GM18519 (cell line): ENCODE results near the gene PRRT4.

Source experiments
- ATAC-seq: cut with Tn5 transposase; IDR thresholded peaks from one replicate; pipeline ENCODE4 v1.9.1; 2021; ENCODE audit warnings: mild to moderate bottlenecking, moderate library complexity; ENCODE audit not compliant: unreplicated experiment, low FRiP score

The PRRT4 gene

GRCh38 chr7:128351296-128352152 lies 10.0 kb downstream of the PRRT4 start:
- no peak for ATAC-seq

DNA sequence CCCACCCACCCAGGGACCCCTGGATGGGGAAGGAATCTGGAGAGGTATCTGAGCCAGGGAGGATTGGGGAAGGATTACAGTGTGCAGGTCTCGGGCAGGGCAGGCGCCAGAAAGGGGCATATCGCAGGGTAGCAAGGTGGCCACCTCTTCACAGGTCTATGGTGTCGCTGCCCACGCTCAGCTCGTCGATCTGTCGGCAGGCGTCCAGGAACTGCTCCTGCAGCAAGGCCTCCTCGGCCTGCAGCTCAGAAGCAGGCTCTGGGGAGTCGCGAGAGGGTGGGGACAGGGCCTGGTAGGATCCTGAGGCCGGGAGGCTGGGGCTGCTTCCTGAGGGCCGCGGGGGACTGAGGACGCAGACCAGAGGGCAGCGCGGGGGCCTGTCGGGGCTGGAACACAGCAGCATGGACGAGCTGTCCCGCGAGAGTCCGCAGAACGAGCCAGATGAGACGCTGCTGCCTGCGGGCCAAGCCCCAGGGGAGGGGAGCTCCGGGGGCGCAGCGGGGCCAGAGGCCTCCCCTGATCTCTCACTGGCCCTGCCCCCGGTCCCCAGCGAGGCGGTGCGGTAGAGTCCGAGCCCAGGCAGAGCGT lies 10.7 kb downstream of the PRRT4 start:
- ATAC-seq = no peak

- no peak for ATAC-seq
These were observed 12.0 kb downstream of the PRRT4 start for GRCh38 chr7:128349466-128349825.

GRCh38 chr7:128347647-128348097 lies 13.8 kb downstream of the PRRT4 start:
- no peak for ATAC-seq

DNA sequence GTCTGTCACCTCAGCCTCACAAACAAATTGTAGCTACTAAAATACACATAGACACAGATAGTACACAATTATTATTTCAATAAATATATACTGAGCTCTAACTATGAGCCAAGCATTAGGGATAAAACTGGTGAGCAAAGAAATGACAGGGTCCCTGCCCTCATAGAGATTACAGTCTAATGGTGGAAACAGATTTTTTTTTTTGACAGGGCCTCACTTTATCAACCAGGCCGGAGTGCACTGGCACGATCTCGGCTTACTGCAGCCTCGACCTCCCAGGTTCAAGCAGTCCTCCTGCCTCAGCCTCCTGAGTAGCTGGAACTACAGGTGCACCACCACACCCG lies 17.1 kb downstream of the PRRT4 start:
- ATAC-seq = no peak

DNA sequence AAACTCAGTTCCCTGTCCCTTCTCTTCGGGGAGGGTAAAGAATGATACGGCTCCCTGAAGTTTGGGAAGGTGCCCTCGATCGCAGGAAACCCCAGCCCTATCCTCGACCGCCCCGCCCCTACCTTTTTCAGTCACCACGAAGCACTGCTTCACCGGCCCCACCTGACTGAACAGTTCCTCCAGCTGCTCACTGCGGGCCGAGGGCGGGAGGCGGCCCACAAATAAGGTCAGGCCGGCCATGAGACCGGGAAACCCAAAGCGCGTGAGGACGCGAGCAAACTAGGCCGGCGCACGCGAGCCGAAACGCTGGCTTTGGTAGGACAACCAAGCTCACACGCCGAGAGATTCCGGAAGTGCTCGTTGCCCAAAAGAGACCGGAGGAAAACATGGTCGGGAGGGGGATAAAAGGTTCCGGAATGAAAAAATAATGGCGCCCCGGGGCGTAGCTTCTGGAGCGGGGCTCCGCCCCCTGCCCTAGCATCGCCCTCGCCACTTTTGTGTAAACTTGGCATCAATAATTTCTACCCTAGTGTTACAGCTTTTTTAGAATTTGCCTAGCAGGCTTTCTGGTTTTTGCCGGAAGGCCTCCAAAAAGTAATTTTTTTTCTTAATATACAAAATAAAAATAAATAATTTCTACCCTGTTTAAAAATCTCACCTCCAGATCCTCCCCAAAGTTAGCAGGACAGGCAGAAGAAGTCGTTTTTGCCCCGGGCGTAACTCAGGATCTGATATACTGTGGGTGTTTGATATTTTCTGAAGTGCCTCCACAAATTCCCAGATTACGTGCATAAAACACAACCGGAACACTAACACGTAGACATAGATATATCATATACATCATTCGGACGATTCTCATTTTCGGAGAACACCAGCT lies 17.7 kb downstream of the PRRT4 start, which contains the start of gene RBM28:
Gene RBM28 (minus strand): TSS at position 355 of the 877 bp plus-strand sequence. CDS start 115 bp downstream, at position 240.
- ATAC-seq = peak; percentile 84

- no peak for ATAC-seq
These were observed 19.8 kb downstream of the PRRT4 start for GRCh38 chr7:128341733-128342132.

GRCh38 chr7:128335730-128336129 lies 25.8 kb downstream of the PRRT4 start:
- ATAC-seq = no peak

- ATAC-seq = no peak
These were observed 37.2 kb downstream of the PRRT4 start for GRCh38 chr7:128324368-128324680.

DNA sequence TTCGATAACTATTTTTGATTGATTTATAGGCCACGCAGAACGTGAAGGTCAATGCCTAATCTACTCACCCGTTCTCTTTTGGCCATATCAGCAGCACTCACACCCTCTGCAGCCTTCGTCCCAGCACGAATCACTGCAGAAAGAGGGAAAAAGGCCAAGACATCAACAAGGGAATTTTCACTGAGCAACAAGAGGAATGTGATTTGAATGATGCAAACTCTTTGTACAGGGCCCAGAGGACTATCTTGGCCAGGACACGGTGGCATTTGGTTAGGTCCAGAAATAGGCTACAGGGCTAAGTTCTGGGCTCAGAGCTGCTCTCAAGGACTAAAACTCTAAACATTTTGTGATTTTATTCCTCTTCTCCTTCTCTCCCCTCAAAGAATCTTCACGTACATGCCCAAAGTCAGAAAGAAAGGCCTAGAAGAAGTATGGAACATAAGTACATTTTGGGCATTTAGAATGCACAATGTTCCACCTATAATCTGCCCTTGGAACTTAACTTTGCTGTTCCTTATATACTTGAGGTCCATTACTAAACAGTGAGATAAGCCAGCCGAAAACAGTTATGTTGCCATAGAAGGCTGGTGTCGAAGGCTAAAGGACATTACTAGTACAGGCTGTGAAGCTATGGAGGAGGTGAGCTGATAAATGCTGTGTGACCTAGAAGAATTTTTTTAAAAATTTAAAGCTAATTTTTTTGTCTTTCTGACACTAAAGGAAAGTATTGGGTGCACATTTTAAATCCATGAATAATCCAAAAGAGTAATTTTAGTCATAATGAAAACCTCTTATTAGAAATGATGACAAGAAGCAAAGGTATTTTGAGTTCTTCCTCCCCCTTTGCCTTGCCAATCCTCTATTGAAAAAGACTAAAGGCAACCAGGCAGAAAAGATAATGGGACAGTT lies 37.8 kb downstream of the PRRT4 start:
- no peak for ATAC-seq

- ATAC-seq = no peak
These were observed 38.5 kb downstream of the PRRT4 start for GRCh38 chr7:128323040-128323439.

- ATAC-seq = no peak
These were observed 39.3 kb downstream of the PRRT4 start for GRCh38 chr7:128322040-128322643.

GRCh38 chr7:128321044-128321422 lies 40.5 kb downstream of the PRRT4 start:
- ATAC-seq = no peak

GRCh38 chr7:128318691-128319090 lies 42.8 kb downstream of the PRRT4 start:
- no peak for ATAC-seq

DNA sequence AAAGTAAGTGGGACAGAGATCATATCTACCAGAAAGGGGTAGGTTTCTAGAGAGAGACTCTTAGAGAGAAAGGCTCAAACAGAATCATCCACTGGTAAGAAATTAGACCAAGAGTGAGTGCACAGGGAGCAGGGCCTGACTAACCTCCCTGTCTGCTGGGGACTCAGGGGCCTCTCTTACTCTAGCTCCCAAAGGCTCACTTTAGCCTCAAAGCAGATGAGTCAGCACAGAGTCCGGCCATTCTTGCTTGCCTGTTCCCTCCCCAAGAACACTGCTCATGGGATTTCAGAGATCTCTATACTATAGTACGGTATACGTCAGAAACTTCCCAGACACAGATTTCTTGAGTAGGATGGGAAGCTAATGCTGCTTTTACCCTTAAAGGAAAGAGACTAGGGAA lies 50.5 kb downstream of the PRRT4 start:
- no peak for ATAC-seq

DNA sequence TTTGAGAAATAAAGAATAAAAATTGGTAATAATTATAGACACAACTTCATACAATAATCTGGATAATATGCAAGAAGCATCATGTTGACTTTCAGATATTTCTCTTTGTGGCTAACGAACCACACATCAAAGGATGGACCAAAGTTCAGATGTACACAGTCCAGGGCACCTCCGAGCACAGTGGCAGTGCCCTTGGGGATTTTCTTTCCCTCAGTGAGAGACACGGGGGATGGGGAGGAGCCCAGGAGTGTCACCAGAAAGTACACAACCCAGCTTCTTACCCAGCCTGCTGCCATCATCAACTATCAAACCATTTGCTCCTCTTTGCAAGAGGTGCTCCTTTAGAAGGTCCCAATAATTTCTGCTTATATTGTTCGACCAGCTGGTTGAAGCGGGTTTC lies 51.0 kb downstream of the PRRT4 start:
- no peak for ATAC-seq

- ATAC-seq = no peak
These were observed 51.5 kb downstream of the PRRT4 start for GRCh38 chr7:128309976-128310375.

DNA sequence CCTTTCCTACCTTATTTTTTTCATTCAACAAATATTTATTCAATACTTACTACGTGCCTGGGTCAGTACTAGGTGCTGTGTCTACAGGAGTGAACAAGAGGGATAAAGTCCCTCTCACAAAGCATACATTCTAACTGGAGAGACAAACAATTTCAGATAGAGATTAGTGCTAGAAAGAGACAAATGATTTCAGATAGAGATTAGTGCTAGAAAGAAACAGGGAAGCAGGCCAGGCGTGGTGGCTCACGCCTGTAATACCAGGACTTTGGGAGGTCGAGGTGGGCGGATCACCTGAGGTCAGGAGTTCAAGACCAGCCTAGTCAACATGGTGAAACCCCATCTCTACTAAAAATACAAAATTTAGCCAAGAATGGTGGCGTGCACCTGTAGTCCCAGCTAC lies 52.4 kb downstream of the PRRT4 start:
- ATAC-seq = no peak

GRCh38 chr7:128307061-128307460 lies 54.4 kb downstream of the PRRT4 start:
- no peak for ATAC-seq

DNA sequence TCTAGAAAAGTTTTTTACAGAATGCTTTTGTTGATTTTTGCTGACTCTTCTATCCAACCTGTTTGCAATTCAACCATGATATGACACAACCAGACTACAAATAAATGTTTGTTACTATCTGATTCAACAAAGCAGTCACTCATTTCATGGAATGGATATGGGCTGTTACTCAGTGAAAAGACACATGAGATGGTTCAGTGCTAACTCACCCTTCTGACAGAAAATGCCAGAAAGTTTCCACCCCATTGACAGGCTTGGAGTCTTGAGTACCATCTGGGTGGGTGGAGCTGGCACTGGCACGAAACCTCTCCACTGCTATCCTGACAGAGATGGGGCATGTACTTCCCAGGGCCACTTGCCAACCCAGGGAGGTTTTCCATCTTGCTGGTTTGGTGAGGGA lies 57.3 kb downstream of the PRRT4 start:
- ATAC-seq = no peak
